GM18873 (cell line): Measurements from ENCODE around the gene PPM1L.

ENCODE experiments used
- ATAC-seq: cut with Tn5 transposase; IDR thresholded peaks from one replicate; pipeline ENCODE4 v1.9.1; 2021; ENCODE audit warnings: mild to moderate bottlenecking, moderate library complexity, moderate number of reproducible peaks; ENCODE audit not compliant: unreplicated experiment, low FRiP score

The PPM1L gene

DNA sequence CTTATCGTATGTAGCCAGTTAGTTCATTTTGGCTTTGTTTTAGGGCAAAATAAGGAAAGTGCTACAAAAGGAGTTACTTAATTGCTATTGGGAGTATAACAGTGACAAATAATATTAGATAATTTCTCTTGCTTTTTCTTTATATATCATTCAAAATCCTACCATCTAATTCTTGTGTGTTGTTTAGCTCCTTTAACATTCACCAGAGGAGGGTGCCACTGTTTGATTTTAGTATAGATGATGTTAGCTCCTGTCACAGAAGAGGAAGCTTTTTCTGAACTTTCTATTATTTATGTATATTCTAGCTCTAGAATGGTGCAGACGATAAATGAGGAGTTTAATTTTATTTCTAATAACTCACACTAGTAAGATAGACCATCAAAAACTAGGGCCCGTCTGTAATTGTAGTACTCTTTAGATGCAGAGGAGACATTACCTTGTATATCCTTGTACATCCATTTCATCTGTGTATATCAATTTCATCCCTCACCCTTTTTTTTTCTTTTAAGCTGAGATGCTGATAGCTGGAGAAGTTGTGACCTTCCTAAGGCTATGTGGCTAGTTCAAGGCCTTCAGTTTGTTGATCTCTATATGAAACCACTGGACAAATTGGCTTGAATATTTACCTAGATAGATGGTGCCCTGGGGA, 3.0 kb downstream of the PPM1L start:
- no peak for ATAC-seq

DNA sequence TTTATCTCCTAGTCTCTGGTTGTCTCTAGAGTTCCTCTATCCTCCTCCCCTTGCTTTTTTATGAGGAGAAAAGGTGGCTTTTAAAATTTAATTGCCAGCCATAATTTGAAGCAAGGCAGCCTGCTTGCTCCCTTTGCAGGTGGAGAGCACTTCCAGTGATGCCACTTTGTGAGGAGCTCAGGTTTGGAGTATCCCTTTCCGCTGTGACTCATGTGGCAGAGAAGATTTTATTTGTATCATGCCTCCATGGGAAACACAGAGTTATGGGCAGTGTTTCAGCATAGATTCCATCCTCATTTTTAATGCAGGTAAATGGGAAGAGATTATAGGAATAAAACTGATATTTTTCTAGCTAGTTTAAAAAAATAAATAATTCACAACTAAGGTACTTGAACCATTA, 7.0 kb downstream of the PPM1L start:
- ATAC-seq, result no peak

DNA sequence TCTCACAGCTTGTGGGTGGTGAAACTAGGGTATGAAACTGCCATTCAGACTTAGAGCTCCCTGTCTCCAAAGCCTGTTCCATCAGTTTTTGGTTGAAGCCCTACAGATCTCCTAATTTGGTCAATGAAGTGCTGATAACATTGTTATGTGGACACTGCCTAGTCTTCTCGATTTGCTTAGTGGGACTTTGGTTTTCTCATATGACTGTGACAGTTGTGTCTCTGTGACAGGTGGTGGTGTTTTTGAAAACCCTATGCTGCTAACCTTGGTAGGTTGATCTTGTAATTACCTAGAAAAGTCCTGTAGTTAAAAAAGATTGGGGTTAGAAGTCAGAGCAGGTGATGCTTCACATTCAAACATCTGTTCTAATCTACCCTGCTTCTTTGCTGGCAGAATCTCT, 9.2 kb downstream of the PPM1L start:
- no peak for ATAC-seq

DNA sequence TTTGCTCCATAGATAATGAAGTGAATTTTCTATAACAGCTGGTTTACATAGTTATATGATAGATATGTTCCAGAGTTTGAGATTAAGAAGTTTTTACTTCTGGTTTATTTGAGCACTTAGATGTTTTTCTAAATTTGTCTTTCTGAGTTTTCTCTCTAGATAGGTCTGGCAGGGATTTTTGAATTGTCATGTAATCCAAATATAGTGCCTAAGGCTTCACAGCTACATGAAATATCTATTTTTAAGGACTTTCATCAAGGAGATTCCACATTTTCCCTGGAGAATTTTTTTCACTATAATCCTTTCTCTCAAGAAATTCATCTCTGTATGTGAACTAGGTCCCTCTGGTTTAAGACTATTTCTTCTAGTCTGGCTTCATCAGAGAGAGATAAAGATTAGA, 12.0 kb downstream of the PPM1L start:
- no peak for ATAC-seq

DNA sequence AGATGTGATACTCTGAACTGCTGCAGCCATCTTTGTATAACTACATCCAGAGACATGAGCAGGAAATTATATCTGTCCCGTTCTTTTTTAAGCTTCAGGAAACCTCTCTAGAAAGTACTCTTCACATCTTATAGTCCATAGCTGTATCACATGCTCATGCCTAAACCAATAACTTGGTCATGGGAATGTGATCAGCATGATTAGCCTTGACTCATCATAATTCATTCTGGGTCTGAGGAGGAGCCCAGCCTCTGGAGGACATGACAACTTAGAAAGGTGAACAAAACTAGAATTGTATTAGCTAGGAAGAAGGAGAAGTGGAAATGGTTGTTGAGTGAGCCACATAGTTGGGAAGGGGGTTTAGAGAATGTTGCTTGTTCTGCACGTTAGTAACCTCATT, 12.9 kb downstream of the PPM1L start:
- ATAC-seq, result no peak

DNA sequence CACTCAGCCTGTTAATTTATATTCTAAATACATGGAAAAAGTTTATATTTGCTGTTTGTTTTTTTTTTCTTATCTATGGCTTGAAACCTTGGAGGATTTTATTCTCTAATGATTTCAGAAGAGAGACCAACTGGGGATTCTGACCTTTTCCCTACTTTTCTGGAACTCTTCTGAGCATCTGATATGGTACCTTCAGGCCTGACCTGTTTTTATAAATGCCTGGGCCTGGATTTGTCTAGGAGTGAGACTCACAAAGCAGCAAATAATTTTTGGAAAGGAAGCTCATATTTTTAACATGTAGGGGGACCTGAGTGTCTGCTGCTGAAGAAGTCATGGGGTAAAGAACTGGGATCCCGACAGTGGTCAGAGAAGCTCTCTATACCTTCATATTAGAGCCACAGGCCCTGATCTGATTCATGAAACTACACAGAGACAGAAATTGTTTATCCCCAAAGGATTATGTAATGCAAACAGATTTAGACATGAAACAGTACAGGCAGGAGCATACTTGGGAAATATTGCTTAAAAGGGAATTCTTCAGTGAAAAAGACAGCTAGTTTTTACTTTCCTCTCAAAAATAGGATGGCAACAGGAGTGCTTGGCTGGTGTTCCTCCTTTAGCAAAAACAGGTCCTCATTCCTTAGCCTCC, 15.9 kb downstream of the PPM1L start:
- ATAC-seq, result no peak

DNA sequence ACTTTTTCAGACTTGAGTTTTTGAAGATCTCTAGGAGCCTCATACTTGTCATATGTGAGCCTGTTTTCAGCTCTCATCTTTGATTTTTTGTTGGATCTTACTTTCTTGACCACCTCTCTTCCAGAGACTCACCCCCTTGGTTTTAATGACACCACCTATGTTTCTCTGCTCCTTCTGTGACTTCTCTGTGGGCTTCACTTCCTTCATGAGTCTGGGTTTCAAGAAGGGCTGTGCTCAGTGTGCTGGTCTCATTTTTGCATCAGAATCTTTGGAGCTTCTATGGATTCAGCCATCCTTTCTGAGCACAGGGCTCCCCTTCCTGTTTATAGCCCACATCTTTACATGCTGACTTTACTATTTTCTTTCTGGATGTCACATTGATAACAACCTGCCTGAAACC, 17.7 kb downstream of the PPM1L start:
- no peak for ATAC-seq

DNA sequence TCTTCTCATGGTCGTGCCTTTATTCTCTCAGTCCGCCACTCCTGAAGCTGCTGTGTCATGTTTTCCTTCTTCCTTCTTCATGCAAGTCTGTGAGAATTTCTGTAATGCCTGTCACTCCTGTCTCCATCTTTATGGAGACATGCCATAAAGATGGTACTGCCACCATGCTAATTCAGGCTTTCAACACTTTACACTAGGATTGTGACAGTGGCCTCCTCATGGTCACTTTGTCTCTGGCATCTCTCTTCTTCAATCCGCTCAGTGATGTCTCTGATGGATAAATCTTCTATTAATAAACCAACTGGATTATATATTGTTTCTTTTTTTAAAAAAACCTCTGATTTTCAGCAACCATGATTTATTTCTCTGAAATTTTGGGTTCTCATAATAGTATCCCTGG, 18.1 kb downstream of the PPM1L start:
- no peak for ATAC-seq

DNA sequence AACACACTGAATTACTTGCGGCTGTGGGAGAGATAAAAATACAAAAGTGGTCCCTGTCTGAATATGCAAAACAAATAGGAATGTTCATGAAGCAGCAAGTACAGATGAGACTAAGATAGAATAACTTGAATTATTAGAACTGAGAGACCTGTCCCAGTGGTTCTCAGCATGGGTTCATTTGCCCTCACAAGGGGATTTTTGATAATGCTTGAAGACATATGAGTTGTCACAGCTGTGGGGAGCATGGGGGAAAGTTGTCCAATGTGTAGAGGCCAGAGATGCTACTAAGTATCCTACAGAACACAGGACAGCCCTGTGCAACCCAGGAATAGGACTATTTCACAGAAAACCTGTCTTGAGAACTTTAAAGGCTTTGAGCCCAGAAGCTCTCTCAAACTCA, 22.4 kb downstream of the PPM1L start:
- no peak for ATAC-seq

DNA sequence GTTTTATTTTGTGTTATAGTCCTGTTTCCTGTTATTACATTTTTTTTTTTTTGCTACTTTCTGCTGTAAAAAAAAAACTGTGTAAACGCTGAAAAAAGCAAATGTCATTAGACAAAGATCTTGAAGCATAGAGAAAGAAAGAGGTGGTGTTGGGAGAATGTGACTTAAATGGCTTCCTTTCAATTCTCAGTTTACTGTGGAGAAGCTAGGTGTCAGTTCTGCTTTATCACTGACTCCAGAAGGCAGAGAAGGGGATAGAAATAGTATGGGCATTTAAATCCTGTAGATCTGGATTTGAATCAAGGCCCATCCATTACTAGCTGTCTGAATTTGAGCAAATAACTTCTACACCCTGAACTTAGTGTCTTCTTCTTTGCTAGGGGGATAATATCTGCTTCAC, 23.0 kb downstream of the PPM1L start:
- ATAC-seq, result no peak

DNA sequence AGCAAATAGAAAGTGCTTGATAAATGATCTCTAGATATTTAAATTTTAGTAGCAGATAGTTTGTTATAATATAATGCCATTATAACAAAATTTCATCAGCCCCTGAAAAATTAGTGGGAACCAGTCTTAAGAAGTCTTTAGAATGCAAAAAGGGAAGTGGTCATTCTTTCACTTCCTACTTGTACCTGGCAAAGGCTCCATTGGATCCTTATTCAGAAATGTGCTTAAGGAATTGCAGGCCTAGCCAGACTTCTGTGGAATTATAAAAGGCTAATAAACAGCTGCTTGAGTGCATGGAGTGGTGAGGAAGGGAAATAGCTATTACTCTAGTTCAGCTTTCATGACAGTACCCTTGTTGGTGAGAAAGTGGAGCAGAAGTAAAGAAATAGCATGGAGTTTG, 24.2 kb downstream of the PPM1L start:
- ATAC-seq, result no peak

DNA sequence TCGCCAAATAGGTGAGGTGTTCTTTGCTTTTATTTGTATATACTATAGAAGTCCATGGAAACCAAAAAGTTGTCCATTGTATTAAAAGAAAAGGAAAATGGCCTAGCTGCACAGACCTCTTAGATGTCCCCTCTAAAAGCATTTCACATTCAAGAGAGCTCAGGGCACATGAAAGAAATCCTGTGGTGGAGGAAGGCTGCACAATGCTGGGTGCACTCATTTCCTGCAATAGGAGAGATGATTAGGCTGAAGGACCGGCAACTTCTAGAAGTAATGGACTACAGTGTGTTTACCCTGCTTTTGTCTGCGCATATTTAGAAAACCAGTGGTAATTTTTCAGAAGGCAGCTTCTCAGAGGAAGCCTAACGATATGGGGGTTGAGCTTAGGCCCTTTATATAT, 25.4 kb downstream of the PPM1L start:
- no peak for ATAC-seq

DNA sequence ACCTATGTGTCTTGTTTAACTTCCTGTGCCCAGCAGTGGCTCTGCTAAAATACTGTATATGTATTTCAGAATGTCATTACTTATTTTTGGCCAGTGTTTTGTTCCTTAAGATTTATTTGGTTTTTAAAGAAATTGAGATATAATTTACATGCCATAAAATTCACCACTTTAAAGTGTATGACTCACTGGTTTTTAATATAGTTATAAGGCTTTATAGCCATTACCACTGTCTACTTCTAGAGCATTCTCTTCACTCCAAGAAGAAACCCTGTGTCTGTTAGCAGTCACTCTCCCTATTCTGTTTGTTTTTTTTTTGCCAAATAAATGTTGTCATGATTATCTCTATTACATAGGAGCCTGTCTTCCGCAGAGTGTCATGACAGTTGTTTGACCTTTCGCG, 25.8 kb downstream of the PPM1L start:
- no peak for ATAC-seq

DNA sequence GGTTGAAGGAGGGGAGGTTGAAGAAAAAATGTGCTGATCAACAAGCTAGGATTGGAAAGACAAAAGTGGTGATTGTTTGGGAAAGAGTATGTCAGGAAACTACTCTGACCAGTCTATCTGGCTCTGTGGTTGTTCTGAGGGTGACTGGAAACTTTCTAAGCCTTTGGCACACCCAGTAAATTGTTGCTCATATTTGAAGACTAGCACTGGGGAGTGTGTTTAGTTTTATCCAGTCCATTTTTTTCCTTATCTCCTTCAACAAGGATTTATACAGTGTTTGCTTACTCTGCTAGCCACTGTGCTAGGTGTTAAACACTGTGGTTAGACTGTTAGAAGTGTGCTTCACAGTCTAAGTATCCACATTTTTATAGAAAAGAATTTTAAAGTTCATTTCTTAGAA, 28.8 kb downstream of the PPM1L start:
- ATAC-seq, result no peak

DNA sequence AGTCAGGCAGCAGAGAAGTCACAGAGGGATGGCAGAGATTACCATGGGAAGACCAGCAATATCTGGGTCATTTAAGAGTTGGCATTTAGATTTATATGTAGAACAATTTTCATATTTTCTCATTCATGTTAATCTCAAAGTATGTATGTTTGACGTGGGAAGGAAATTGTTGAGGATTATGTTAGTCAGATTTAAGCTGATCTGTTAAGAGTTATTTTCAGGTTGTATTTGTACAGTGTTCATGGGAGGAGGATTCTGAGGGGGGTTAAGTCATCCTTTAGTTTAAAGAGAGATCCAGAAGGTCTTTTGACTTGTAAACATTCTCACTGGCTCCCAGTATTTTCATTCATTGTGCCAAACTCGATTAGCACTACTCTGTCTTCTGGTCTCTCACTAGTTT, 34.7 kb downstream of the PPM1L start:
- no peak for ATAC-seq

DNA sequence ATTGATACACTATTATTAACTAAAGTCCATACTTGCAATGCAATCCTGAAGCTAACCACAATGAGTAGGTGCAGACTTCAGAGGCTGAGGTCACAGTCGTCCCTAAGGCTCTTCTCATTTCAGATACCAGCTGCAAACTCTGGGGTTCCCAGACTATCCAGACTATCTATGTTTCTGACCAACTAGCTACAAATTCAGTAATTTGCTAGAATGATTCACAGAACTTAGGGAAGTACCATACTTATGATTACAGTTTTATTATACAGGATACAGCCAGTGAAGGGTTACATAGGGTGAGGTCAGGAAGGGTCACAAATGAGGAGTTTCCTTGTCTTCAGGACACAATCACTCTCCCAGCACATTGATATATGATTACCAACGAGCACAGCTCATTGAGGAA, 36.5 kb downstream of the PPM1L start:
- ATAC-seq, result no peak

DNA sequence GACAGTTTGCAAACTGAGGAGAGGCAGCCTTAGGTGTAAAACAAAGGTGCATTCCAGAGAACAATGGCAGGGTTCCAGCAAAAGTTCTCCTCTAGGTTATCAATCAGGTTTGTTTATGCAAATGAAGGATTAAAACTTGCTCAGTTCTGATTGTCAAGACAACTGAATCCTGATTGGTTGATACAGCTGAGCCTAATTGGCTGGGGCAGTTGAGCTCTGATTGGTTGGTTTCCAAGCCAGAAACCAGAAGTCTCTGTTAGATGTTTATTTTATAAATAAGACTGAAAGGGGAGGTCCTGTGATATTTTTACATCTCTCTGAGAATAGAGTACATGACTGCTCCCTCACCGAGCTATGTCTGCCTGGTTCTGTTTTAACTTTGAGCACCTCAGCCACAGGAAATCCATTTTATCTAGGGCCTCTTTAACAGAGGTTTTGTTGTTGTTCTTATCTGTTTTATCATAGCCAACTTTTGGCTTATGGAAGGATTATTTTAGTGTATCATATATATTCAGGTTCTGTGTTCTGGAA, 37.8 kb downstream of the PPM1L start:
- no peak for ATAC-seq

DNA sequence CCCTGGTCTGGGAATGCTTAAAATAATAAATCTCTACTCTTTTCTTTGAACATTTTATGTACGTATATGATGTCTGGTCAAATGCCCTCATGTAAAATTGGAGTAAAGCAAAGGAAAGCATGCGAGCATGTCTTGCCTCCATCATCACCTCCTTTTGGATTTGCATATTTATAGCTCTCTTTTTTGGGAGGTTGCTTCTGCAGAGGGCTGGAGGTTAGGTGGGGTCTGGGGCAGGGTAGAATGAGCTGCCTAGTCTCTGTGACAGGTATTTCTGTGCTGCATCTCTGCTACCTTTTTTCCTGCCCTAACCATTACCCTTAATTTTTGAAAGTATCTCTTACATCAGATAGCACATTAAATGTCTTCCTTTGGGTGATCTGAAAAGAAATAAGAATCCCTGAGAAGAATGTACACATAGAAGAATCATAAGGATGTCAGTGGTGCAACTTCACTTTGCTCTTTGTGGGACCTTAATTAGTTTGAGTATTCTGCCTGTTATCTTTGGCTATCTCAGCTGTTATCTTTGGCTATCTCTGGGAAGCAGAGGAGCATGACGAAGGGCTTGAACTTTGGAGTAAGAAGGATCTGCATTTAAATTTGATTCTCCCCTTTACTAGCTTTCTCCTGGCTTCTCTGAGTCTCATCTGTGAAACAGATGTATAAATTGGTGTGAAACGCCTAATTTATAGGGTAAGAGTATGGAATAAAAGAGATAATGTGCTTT, 40.2 kb downstream of the PPM1L start:
- ATAC-seq, result no peak

DNA sequence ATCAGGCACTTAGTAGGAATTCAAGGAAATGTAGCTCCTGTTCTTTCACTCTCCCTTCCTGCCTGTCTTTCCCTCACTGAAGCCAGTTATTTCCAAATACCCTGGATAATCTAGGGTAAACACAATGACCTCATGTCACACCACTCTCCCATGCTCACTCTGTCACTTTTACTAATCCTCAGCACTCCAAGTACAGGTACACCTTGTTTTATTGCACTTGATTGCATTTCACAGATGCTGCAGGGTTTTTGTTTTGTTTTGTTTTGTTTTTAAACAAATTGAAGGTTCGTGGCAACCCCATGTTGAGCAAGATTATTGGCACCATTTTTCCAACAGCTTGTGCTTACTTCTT, 40.8 kb downstream of the PPM1L start:
- ATAC-seq, result no peak

DNA sequence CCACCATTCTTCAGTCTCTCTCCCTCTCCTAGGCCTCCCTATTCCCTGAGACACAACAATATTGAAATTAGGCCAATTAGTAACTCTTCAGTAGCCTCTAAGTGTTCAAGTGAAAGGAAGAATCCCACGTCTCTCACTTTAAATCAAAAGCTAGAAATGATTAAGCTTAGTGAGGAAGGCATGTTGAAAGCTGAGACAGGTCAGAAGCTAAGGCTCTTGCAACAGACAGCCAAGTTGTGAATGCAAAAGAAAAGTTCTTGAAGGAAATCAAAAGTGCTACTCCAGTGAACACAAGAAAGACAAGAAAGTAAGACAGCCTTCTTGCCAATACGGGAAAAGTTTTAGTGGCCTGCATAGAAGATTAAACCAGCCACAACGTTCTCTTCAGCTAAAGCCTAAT, 41.3 kb downstream of the PPM1L start:
- ATAC-seq, result no peak

DNA sequence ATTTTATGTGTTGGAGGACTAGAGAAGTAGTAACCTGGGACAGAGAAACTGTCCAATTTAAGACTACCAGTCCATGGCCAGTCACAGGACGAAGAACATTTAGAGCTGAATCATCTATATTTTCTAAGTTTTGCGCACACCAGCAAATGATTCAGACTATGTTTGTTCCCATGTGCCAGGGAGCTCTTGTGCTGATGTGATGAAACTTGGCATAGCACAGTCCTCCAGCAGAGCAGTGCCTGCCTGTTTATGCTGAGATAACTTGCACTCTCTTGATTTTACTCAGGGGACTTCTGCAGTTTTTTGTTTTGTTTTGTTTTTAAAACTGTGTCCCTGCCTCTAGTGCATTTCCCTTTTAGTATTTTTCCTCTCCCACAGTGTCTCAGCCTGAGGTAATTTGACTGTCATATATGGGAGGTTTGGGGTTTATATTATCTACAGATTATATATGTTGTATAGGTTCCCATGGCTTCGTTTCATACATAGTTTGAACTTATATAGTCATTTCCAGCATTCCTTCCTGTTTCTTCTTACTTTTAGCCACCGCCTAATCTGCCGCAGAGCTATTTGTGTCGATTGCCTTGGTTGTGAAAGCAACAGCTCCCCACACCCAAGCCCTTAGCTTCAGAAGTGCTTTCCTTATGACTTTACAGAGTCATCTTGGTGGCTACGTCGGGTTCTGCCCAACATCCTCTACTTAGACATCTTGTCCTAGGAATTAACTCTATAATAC, 45.5 kb downstream of the PPM1L start:
- peak; percentile 79 for ATAC-seq
